CD4-positive, alpha-beta T cell treated with Interferon alpha-2 for 1 hour (primary cell): ENCODE data around the gene ISOC1.

Experiments
- DNase-seq, 2 donors: peaks; one replicate each; pipeline ENCODE4 v3.0.0-alpha.2; 2020 to 2022

ISOC1 gene

DNA sequence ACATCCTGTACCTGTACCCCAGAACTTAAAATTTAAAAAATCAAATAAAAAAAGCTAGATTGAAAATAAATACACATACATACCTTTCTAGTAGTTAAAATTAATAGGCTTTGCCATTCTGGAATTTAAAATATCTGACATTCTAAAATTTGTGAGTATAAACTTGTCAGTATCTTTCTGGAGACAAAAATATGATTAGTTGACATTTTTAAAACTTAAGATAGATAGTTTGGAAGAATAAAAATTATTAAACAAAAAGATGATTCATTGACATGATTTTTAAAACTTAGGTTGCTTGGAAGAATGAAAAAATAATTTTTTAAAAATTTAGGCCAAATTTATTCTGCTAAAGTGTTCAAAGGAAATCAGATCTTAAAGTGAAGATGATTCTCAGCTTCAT, 43.1 kb downstream of the ISOC1 start:
- DNase-seq: no peak

DNA sequence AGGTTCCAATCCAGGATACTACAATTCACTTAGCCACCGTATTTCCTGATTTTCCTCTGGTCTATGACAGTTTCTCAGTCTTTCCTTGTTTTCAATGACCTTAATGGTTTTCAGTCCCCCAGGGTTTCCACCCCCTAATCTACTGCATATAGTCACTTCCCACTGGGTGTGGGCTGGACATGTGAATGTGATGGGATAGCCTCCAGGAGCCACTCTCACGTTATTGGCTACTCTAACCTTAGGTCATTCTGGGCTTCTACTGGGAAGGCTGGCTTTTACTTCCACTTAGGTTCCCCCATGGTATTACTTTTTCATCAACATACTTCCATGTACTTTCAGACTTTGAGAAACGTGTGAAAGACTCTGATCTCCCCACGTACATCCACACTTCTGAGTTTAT, 46.5 kb downstream of the ISOC1 start:
- no peak for DNase-seq

DNA sequence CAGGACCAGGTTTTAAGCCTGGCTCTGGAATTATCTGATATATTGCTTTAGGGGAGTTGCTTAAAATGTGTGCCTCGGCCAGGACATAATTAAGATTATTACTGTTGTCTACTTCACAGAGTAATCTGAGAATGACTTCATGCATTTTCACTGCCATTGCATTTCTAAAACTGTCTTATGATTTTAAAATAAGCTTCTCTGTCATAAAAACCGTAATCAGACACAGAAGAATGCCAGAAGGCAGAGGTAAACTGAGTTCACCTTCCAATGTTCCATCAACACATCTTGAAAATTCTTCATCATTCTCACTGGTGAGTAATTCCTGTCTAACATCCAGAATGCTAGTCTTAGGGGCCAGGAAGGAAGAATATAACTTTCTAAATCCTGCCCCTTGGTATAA, 47.1 kb downstream of the ISOC1 start:
- DNase-seq: no peak

DNA sequence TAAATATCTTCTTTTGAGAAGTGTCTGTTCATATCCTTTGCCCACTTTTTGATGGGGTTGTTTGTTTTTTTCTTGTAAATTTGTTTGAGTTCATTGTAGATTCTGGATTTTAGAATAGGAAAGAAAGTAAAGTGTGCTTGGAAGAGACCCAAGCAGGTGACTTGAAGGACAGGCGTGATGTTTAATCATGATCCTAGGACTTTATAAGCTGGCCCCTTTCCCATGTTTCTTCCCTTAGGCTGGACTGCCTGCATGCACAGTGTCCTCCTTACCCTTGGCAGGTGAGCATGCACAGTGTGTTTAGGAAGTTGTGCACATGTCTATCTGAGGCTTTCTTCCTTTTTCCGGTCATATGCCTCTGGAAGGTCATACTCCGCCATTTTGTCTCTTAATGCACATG, 61.3 kb downstream of the ISOC1 start:
- DNase-seq: no peak

DNA sequence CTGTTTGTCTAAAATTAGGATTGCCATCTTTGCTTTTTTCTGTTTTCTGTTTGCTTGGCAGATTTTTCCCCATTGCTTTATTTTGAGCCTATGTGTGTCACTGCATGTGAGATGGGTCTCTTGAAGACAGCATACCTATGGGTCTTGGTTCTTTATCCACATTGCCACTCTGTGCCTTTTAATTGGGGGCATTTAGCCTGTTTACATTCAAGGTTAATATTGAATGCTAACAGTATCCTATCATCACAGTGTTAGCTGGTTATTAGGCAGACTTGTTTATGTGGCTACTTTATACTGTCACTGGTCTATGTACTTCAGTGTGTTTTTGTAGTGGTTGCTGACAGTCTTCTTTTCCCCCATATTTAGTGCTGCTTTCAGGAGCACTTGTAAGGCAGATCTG, 67.3 kb downstream of the ISOC1 start:
- DNase-seq: no peak
